Measurements from ENCODE around the gene RSBN1. TPM values are rescaled to one million over a fixed set of nuclear protein-coding genes. Genes with fewer than 3 reads are reported as not detected.

RSBN1 gene
- total and polyA plus RNA-seq, 9 of the 15 experiments (the other 6 are each of a cell fraction or from before 2014, with no cell fraction given) = 4.5 to 24.3 (median 13.0) TPM

DNA sequence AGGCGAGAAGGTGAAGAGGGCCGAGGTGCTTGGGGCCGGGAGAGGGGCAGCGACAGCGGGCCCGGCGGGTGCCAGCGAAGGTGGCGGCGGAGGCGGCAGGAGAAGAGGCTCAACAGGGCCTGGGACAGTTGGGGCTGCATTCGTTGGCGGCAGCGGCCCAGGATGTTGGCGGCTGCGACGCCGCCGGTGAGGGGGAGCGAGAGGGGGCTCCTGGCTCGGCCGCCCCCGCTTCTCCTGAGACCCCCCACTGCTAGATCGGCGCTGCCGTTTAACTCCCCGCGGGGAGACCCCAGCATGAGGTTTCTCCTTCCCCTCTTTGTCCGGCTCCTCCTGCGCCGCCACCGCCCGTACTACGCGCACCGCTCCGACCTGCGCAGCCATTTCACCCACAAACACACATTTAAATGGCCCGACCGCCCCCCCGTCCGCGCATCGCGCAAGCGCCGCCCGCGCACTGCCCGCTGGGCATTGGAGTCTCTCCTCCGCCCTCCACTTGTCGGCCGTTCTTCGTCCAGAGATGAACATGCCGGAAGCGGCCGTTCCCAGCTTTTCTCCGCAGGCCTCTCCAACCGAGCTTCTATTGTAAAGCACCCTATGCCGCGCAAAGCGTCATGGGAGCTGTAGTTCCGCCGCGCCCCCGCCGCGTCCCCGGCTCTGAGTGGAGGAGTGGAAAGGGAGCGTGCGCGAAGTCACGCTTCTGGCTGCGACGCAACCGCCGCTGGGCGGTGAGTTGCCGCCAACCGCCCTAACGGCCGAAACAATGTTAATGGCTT is at the start of gene RSBN1 (continued):
- TF ChIP-seq NR2C1 (IDR thresholded peaks at IDR 0.05) (no peak; the same call in 1 of the 2 replicates), NR2C1 (tag; IDR thresholded peaks at IDR 0.05) (peak; percentile 87), ZNF133 (CRISPR knock-in tag; IDR thresholded peaks at IDR 0.05) (no peak), HDAC6 (IDR thresholded peaks at IDR 0.05; ENCODE audit: low read depth, low read length) (no peak), SETDB1 (IDR thresholded peaks at IDR 0.05; ENCODE audit: low read length) (no peak), TEAD2 (tag; IDR thresholded peaks at IDR 0.05) (no peak), NFYB (IDR thresholded peaks at IDR 0.05; ENCODE audit: extremely low read depth, insufficient read length) (no peak), ZNF445 (CRISPR knock-in tag; IDR thresholded peaks at IDR 0.05; ENCODE audit: low read depth) (no peak), SIX5 (IDR thresholded peaks at IDR 0.05; ENCODE audit: borderline replicate concordance in 1 of 2, insufficient read depth in 1 of 2, low read depth in 1 of 2, low read length in 2 of 2) (peak; percentile 90 to 93), ZNF316 (IDR thresholded peaks at IDR 0.05) (0 out of 2 replicates have a peak, but pooled peaks have one; percentile 22), NCOA1 (IDR thresholded peaks at IDR 0.05; ENCODE audit: low read depth) (peak; percentile 93), RFX1 (IDR thresholded peaks at IDR 0.05) (no peak), ZBTB8A (IDR thresholded peaks at IDR 0.05; ENCODE audit: partially characterized antibody) (no peak), MYNN (IDR thresholded peaks at IDR 0.05) (peak; percentile 97), MYNN (CRISPR knock-in tag; IDR thresholded peaks at IDR 0.05) (no peak), RBM25 (IDR thresholded peaks at IDR 0.05; ENCODE audit: low read depth, low read length, severe bottlenecking) (no peak)
- TF ChIP-seq, protein P1, sequence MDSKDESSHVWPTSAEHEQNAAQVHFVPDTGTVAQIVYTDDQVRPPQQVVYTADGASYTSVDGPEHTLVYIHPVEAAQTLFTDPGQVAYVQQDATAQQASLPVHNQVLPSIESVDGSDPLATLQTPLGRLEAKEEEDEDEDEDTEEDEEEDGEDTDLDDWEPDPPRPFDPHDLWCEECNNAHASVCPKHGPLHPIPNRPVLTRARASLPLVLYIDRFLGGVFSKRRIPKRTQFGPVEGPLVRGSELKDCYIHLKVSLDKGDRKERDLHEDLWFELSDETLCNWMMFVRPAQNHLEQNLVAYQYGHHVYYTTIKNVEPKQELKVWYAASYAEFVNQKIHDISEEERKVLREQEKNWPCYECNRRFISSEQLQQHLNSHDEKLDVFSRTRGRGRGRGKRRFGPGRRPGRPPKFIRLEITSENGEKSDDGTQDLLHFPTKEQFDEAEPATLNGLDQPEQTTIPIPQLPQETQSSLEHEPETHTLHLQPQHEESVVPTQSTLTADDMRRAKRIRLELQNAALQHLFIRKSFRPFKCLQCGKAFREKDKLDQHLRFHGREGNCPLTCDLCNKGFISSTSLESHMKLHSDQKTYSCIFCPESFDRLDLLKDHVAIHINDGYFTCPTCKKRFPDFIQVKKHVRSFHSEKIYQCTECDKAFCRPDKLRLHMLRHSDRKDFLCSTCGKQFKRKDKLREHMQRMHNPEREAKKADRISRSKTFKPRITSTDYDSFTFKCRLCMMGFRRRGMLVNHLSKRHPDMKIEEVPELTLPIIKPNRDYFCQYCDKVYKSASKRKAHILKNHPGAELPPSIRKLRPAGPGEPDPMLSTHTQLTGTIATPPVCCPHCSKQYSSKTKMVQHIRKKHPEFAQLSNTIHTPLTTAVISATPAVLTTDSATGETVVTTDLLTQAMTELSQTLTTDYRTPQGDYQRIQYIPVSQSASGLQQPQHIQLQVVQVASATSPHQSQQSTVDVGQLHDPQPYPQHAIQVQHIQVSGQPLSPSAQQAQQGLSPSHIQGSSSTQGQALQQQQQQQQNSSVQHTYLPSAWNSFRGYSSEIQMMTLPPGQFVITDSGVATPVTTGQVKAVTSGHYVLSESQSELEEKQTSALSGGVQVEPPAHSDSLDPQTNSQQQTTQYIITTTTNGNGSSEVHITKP (IDR thresholded peaks at IDR 0.05; ENCODE audit: partially characterized antibody) = peak; percentile 62
- TF ChIP-seq, protein P2, sequence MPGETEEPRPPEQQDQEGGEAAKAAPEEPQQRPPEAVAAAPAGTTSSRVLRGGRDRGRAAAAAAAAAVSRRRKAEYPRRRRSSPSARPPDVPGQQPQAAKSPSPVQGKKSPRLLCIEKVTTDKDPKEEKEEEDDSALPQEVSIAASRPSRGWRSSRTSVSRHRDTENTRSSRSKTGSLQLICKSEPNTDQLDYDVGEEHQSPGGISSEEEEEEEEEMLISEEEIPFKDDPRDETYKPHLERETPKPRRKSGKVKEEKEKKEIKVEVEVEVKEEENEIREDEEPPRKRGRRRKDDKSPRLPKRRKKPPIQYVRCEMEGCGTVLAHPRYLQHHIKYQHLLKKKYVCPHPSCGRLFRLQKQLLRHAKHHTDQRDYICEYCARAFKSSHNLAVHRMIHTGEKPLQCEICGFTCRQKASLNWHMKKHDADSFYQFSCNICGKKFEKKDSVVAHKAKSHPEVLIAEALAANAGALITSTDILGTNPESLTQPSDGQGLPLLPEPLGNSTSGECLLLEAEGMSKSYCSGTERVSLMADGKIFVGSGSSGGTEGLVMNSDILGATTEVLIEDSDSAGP (CRISPR knock-in tag; IDR thresholded peaks at IDR 0.05) = no peak
- TF ChIP-seq, protein P3, sequence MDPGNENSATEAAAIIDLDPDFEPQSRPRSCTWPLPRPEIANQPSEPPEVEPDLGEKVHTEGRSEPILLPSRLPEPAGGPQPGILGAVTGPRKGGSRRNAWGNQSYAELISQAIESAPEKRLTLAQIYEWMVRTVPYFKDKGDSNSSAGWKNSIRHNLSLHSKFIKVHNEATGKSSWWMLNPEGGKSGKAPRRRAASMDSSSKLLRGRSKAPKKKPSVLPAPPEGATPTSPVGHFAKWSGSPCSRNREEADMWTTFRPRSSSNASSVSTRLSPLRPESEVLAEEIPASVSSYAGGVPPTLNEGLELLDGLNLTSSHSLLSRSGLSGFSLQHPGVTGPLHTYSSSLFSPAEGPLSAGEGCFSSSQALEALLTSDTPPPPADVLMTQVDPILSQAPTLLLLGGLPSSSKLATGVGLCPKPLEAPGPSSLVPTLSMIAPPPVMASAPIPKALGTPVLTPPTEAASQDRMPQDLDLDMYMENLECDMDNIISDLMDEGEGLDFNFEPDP (CRISPR knock-in tag; IDR thresholded peaks at IDR 0.05) = no peak
- TF ChIP-seq, protein P4, sequence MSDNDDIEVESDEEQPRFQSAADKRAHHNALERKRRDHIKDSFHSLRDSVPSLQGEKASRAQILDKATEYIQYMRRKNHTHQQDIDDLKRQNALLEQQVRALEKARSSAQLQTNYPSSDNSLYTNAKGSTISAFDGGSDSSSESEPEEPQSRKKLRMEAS (CRISPR knock-in tag; IDR thresholded peaks at IDR 0.05) = peak; percentile 94
- TF ChIP-seq, protein P5, sequence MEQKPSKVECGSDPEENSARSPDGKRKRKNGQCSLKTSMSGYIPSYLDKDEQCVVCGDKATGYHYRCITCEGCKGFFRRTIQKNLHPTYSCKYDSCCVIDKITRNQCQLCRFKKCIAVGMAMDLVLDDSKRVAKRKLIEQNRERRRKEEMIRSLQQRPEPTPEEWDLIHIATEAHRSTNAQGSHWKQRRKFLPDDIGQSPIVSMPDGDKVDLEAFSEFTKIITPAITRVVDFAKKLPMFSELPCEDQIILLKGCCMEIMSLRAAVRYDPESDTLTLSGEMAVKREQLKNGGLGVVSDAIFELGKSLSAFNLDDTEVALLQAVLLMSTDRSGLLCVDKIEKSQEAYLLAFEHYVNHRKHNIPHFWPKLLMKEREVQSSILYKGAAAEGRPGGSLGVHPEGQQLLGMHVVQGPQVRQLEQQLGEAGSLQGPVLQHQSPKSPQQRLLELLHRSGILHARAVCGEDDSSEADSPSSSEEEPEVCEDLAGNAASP (IDR thresholded peaks at IDR 0.05) = no peak
